AG04449 (cell line): Measurements from ENCODE around the gene FYB1.

Source experiments
- CTCF ChIA-PET: fragments of 350-600 bp; formaldehyde crosslinking; extraction: SDS; loops from one replicate; lab custom pipeline; 2021; ENCODE audit warnings: antibody characterized with exemption; lab: Yijun Ruan, JAX
- POLR2A ChIA-PET: fragments of 400-600, 350-600 bp; formaldehyde crosslinking; extraction: SDS; loops from one replicate; lab custom pipeline; 2020; ENCODE audit warnings: antibody characterized with exemption, inconsistent platforms; lab: Yijun Ruan, JAX
- DNase-seq: peaks from one replicate; pipeline ENCODE4 v3.0.0-alpha.2; 2010; ENCODE audit warnings: low read depth, low spot score
- H3K4me3 ChIP-seq: 2 replicates; pipeline ENCODE4 v1.5.1; 2011; ENCODE audit warnings: low read depth, mild to moderate bottlenecking, control low read depth, low read length
- TF ChIP-seq, protein P1 (sequence below): IDR thresholded peaks from one replicate; pipeline ENCODE4 v1.5.1; 2011; ENCODE audit warnings: mild to moderate bottlenecking, moderate library complexity, low read length, control low read depth, inconsistent platforms; ENCODE audit not compliant: insufficient read depth; ENCODE audit errors: missing control alignments

FYB1 gene

GRCh38 chr5:39193553-39194465 is 25.6 kb downstream of the FYB1 start:
- DNase-seq = no peak
- CTCF ChIA-PET = interaction anchor here (0.8 to 4.0 kb wide), 3 partner anchors 14 to 385 kb away, joined by 3 to 33 read pairs (median 4); no protein-coding TSS in a partner anchor
- POLR2A ChIA-PET = interaction anchor here (0.7 kb wide), 1 partner anchor 324 kb away, joined by 3 read pairs; no protein-coding TSS in a partner anchor
- TF ChIP-seq, protein P1, sequence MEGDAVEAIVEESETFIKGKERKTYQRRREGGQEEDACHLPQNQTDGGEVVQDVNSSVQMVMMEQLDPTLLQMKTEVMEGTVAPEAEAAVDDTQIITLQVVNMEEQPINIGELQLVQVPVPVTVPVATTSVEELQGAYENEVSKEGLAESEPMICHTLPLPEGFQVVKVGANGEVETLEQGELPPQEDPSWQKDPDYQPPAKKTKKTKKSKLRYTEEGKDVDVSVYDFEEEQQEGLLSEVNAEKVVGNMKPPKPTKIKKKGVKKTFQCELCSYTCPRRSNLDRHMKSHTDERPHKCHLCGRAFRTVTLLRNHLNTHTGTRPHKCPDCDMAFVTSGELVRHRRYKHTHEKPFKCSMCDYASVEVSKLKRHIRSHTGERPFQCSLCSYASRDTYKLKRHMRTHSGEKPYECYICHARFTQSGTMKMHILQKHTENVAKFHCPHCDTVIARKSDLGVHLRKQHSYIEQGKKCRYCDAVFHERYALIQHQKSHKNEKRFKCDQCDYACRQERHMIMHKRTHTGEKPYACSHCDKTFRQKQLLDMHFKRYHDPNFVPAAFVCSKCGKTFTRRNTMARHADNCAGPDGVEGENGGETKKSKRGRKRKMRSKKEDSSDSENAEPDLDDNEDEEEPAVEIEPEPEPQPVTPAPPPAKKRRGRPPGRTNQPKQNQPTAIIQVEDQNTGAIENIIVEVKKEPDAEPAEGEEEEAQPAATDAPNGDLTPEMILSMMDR = no peak
- no peak overlapping the region for H3K4me3 ChIP-seq

- no peak for DNase-seq
- H3K4me3 ChIP-seq = no peak overlapping the region
- TF ChIP-seq, protein P1 = no peak
- ChIA-PET POLR2A (no interaction called here), CTCF (interaction anchor here (2.4 to 4.7 kb wide), 2 partner anchors 24 to 91 kb away, joined by 7 to 21 read pairs; no protein-coding TSS in a partner anchor)
Measured at GRCh38 chr5:39192450-39193160, 26.8 kb downstream of the FYB1 start.

- CTCF ChIA-PET = interaction anchor here (0.9 to 4.7 kb wide), 3 partner anchors 26 to 92 kb away, joined by 3 to 21 read pairs (median 7); no protein-coding TSS in a partner anchor
- POLR2A ChIA-PET = no interaction called here
- TF ChIP-seq, protein P1 = no peak
- no peak for DNase-seq
- H3K4me3 ChIP-seq = no peak overlapping the region
Measured at GRCh38 chr5:39191216-39191615, 28.1 kb downstream of the FYB1 start.

DNA sequence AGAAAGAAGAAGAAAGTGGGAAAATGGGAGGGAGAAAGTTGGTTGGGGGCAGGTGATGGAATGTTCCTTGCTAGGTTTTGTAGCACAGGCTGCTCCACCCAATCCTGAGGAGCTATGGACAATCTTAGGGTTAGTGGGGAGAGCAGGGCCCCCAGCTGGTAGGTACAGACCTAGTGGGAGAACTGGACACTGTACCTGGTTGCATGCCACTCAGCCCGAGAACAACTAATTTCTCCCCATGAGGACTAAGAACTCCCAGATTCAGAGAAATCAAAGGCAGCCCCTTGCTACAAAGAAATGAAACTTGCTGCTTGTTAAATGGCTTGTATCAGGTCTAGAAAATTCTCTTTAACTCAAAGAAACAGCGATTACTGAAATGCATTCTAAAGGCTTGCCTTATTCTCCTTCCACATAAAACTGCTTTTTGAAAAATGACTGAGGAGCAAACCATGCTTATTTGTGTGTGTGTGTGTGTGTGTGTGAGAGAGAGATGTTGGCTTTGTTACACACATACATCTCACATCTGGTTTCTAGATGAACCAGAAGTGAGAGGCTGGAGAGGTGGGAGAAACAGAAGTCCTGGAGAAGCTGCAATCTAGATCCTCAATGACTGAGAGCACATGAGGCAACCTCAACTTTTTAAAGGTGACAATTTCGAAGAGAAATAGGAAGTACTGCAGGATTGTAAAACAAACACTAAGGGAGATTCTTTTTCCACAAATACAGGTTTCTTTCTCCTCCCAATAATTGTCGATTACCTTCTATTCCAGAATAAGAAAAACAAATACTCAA is 28.9 kb downstream of the FYB1 start:
- H3K4me3 ChIP-seq = no peak overlapping the region
- TF ChIP-seq, protein P1 = no peak
- ChIA-PET POLR2A (no interaction called here), CTCF (interaction anchor here (0.9 to 4.7 kb wide), 4 partner anchors 12 to 93 kb away, joined by 3 to 21 read pairs (median 5); no protein-coding TSS in a partner anchor)
- DNase-seq = no peak

- POLR2A ChIA-PET = no interaction called here
- CTCF ChIA-PET = interaction anchor here (1.2 to 4.7 kb wide), 2 partner anchors 10 to 28 kb away, joined by 3 to 21 read pairs; no protein-coding TSS in a partner anchor
- DNase-seq = no peak
- TF ChIP-seq, protein P1 = no peak
- H3K4me3 ChIP-seq = no peak overlapping the region
Measured at GRCh38 chr5:39189292-39189955, 29.9 kb downstream of the FYB1 start.
